HFFc6 (cell line): Measurements from ENCODE around the gene PITPNB. TPM values are rescaled to one million over a fixed set of nuclear protein-coding genes. Genes with fewer than 3 reads are reported as not detected.

Experiments
- DNase-seq: peaks from one replicate; pipeline ENCODE4 v3.0.0-alpha.2; 2018
- H3K27ac Mint-ChIP-seq: 2 replicates; pipeline ENCODE4 v1.8.0; 2020; ENCODE audit warnings: mild to moderate bottlenecking, mixed read lengths
- H3K27me3 Mint-ChIP-seq: 2 replicates; pipeline ENCODE4 v1.8.0; 2021; ENCODE audit warnings: mild to moderate bottlenecking, moderate library complexity, mixed read lengths; ENCODE audit not compliant: insufficient read depth
- H3K36me3 Mint-ChIP-seq: 2 replicates; pipeline ENCODE4 v1.8.0; 2021; ENCODE audit warnings: low read depth, mixed read lengths
- H3K4me1 Mint-ChIP-seq: 2 replicates; pipeline ENCODE4 v1.8.0; 2020; ENCODE audit warnings: low read depth, mixed read lengths
- H3K4me3 Mint-ChIP-seq: 2 replicates; pipeline ENCODE4 v1.8.0; 2020; ENCODE audit warnings: mild to moderate bottlenecking, moderate library complexity, mixed read lengths
- H3K9me3 Mint-ChIP-seq: 2 replicates; pipeline ENCODE4 v1.8.0; 2020; ENCODE audit warnings: mild to moderate bottlenecking, mixed read lengths
- total RNA-seq, 6 experiments: library from RNA; stranded (reverse); fragmentation: NEBNext Ultra II Directional; extraction: Animal tissue kit (Norgen Biotek cat#: 25700); gene quantifications; 2 replicates in 1 of 6; 3 replicates in 5 of 6; pipeline ENCODE4 v1.2.3, GENCODE V29; 2021
- TF ChIP-seq, protein P1 (sequence below): fragments of 200-600 bp; sonication (generic); IDR thresholded peaks from 2 replicates; pipeline ENCODE4 v1.5.0; 2021; ENCODE audit warnings: antibody characterized with exemption, mild to moderate bottlenecking

Gene PITPNB
- total RNA-seq, 6 experiments from 2014 or later, result 54.3 to 80.5 (median 74.8) TPM

DNA sequence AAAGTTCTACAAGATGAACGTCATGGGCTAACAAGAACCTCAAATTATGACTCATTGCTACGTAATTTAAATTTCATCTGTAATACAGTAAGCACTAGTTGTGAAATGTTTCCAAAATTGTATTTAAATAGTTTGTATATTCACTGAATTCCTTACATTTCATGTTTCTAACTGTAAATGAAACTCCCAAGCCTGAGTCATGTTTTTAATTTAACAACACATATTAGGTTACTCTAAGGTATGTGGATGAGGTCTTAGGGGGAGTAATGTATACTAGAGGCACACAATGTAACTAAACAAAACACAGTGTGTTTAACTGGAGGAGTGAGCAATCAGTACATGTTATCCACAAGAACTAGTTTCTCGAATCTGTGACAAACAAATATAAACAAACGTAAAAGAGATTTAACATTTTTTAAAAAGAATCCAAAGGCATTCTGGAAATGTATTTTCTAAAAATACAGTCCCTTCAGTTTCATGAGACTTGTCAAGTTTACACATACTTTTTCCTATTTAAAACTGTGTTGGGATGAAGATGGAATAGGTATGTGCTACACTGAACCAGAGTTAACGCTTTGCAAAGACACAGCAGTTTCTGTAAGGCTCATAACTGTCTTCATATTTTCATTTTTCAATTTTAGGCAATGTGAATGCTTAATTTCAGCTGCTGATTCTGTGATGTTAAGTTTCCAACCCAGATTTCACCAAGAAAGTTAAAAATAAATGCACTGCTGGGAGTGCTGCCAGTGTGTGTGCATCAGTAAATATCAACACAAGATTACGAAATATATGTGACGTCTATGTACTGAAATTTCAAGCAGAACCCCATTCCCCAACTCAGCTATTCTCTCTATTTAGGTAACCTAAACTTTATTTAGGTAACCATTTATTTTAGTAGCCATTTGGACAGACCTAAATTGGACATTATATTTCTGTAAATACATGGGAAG lies 52.6 kb downstream of the PITPNB start:
- TF ChIP-seq, protein P1, sequence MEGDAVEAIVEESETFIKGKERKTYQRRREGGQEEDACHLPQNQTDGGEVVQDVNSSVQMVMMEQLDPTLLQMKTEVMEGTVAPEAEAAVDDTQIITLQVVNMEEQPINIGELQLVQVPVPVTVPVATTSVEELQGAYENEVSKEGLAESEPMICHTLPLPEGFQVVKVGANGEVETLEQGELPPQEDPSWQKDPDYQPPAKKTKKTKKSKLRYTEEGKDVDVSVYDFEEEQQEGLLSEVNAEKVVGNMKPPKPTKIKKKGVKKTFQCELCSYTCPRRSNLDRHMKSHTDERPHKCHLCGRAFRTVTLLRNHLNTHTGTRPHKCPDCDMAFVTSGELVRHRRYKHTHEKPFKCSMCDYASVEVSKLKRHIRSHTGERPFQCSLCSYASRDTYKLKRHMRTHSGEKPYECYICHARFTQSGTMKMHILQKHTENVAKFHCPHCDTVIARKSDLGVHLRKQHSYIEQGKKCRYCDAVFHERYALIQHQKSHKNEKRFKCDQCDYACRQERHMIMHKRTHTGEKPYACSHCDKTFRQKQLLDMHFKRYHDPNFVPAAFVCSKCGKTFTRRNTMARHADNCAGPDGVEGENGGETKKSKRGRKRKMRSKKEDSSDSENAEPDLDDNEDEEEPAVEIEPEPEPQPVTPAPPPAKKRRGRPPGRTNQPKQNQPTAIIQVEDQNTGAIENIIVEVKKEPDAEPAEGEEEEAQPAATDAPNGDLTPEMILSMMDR, result no peak
- no peaks in the 10 kb centered on the region for H3K9me3 Mint-ChIP-seq
- H3K4me1 Mint-ChIP-seq, result peaks cover 67% of the 10 kb centered on the region
- no peaks in the 10 kb centered on the region; the same call in 1 of the 2 replicates for H3K27me3 Mint-ChIP-seq
- H3K4me3 Mint-ChIP-seq, result peak overlapping the region; percentile 83
- H3K27ac Mint-ChIP-seq, result peak overlapping the region; percentile 95
- H3K36me3 Mint-ChIP-seq, result peaks cover 22% of the 10 kb centered on the region
- DNase-seq, result peak; percentile 89

DNA sequence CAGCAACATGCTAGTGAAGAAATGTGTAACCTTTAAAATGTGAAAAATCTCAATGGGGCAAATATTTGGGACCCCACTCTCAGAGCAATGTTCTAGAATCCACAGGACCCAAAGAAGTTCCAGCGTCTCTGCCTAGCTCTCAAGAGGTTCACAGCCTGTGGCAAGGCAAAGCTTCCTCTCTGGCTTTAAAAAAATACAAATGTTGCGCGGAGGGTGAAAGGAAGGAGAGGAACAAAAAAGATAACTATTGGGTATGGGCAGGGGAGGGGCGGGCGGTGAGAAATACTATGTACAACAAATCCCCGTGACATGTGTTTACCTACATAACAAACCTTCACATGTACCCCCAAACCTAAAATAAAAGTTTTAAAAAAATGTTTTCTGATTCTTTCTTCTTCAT lies 53.6 kb downstream of the PITPNB start:
- Mint-ChIP-seq H3K36me3 (peaks cover 19% of the 10 kb centered on the region), H3K27me3 (no peaks in the 10 kb centered on the region; the same call in 1 of the 2 replicates), H3K4me3 (peak overlapping the region; percentile 83), H3K9me3 (no peaks in the 10 kb centered on the region), H3K27ac (peak overlapping the region; percentile 95), H3K4me1 (peaks cover 69% of the 10 kb centered on the region)
- DNase-seq, result no peak
- TF ChIP-seq, protein P1, result no peak

DNA sequence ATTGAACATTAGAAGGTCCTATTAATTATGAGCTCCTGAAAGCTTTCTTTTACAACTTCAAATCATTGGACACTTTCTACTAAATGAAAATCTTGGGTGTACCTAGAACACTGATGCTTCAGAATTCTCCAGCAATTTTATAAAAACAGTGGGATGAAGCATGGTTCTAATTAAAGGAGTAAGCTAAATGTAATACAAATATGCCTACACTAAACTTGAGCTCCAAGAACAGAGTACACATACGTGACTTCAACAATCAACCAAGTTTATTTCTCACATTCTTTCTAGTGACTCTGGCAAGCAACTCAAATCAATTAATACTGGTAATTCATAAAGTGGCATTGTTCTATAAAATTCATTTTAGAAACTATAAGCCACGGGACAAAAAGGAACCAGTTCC lies 55.5 kb downstream of the PITPNB start:
- Mint-ChIP-seq H3K27ac (peak overlapping the region; percentile 29; the same call in 1 of the 2 replicates), H3K36me3 (peaks cover 20% of the 10 kb centered on the region), H3K27me3 (no peaks in the 10 kb centered on the region; the same call in 1 of the 2 replicates), H3K9me3 (no peaks in the 10 kb centered on the region), H3K4me1 (peaks cover 78% of the 10 kb centered on the region), H3K4me3 (no peak overlapping the region)
- TF ChIP-seq, protein P1, result no peak
- DNase-seq, result no peak

DNA sequence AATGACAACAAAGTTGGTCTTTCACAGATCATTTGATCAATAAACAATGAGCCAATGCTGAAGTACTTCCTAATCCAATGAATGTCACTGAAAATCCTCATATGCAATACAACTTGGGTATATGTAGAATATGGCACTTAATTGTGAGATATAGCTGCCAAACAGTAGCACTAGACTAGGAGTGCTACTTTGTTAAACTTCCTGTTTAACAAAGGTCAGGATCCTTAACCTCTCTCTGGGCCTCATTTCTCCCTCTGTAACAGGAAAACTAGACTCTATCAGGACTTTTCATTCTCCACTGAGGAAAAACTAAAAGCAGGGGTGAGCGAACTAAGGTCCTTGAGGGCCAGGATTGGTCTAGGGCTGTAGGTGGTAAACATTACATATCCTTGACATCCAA lies 56.1 kb downstream of the PITPNB start:
- Mint-ChIP-seq H3K9me3 (no peaks in the 10 kb centered on the region), H3K4me1 (peaks cover 78% of the 10 kb centered on the region), H3K36me3 (peaks cover 21% of the 10 kb centered on the region), H3K4me3 (no peak overlapping the region), H3K27me3 (no peaks in the 10 kb centered on the region; the same call in 1 of the 2 replicates), H3K27ac (peak overlapping the region; percentile 29; the same call in 1 of the 2 replicates)
- DNase-seq, result no peak
- TF ChIP-seq, protein P1, result no peak

DNA sequence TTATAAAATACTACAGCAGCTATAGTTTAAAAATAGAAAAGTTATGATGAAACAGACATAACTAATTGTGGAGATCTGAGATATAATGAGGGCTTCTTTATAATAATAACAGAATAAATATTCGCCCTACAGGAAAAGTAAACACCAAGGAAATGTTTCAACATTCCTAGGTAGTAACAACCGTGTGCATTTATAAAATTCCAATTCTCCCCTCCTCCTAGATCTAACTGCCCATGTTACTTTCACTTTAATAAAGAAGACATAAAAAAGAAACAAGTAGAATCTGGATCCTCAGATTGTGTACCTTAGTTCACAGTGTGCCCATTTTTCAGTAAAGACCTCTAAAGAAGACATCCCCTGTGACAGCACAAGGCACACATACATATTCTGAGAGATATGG lies 59.7 kb downstream of the PITPNB start:
- no peaks in the 10 kb centered on the region; the same call in 1 of the 2 replicates for H3K27me3 Mint-ChIP-seq
- TF ChIP-seq, protein P1, result no peak
- H3K36me3 Mint-ChIP-seq, result peaks cover 34% of the 10 kb centered on the region
- H3K4me1 Mint-ChIP-seq, result peaks cover 72% of the 10 kb centered on the region
- H3K27ac Mint-ChIP-seq, result peak overlapping the region; percentile 82
- no peak for DNase-seq
- no peaks in the 10 kb centered on the region for H3K9me3 Mint-ChIP-seq
- H3K4me3 Mint-ChIP-seq, result peak overlapping the region; percentile 73
